Chondrocyte (in vitro differentiated cells): ENCODE measurements around the gene DLGAP4. TPM values are rescaled to one million over a fixed set of nuclear protein-coding genes. Genes with fewer than 3 reads are reported as not detected.
A peak's percentile ranks its signal among the peaks of the same experiment; 100 is the strongest.
"Not testable (repeated sequence)": the region's sequence is repeated elsewhere in the genome, so short reads cannot be mapped to it uniquely, and the experiment has no call there.

Experiments used
- DNase-seq: peaks from one replicate; pipeline ENCODE4 v3.0.0; 2021; ENCODE audit warnings: mixed read lengths, low spot score
- H3K27ac Mint-ChIP-seq: one replicate; pipeline ENCODE4 v1.8.0; 2021; ENCODE audit warnings: mild to moderate bottlenecking, moderate library complexity, mixed read lengths; ENCODE audit not compliant: unreplicated experiment
- H3K27me3 Mint-ChIP-seq: 2 replicates; pipeline ENCODE4 v1.8.0; 2021; ENCODE audit warnings: low read depth, mixed read lengths
- H3K36me3 Mint-ChIP-seq: 2 replicates; pipeline ENCODE4 v1.8.0; 2021; ENCODE audit warnings: low read depth, mixed read lengths
- H3K4me1 Mint-ChIP-seq: 2 replicates; pipeline ENCODE4 v1.8.0; 2021; ENCODE audit warnings: low read depth, mild to moderate bottlenecking, mixed read lengths
- H3K4me3 Mint-ChIP-seq: one replicate; pipeline ENCODE4 v1.8.0; 2021; ENCODE audit warnings: mild to moderate bottlenecking, moderate library complexity, mixed read lengths; ENCODE audit not compliant: unreplicated experiment
- H3K9me3 Mint-ChIP-seq: 2 replicates; pipeline ENCODE4 v1.8.0; 2021; ENCODE audit warnings: low read depth, mixed read lengths
- CTCF ChIP-seq: fragments of 200-600 bp; sonication (generic); IDR thresholded peaks from 2 replicates; pipeline ENCODE4 v1.5.0; 2021; ENCODE audit warnings: antibody characterized with exemption, mild to moderate bottlenecking, moderate library complexity
- total RNA-seq: library from RNA; stranded (reverse); gene quantifications from 3 replicates; pipeline ENCODE4 v1.2.1, GENCODE V29; 2021

DLGAP4 gene
- total RNA-seq, 1 donor from 2014 or later, result 161 TPM

GRCh38 chr20:36521526-36521925 is 215.4 kb downstream of the DLGAP4 start:
- H3K4me3 Mint-ChIP-seq, result no peak overlapping the region

GRCh38 chr20:36522412-36522811 is 216.3 kb downstream of the DLGAP4 start:
- not testable (repeated sequence) for H3K9me3 Mint-ChIP-seq, H3K4me3 Mint-ChIP-seq, DNase-seq, H3K27me3 Mint-ChIP-seq
- H3K4me1 Mint-ChIP-seq, result peaks cover 44% of the 10 kb centered on the region
- peaks cover 43% of the 10 kb centered on the region for H3K36me3 Mint-ChIP-seq
- H3K27ac Mint-ChIP-seq, result peak overlapping the region; percentile 90

More at GRCh38 chr20:36521526-36521925, 215.4 kb downstream of the DLGAP4 start:
- Mint-ChIP-seq H3K4me1 (peaks cover 46% of the 10 kb centered on the region), H3K9me3 (no peaks in the 10 kb centered on the region), H3K27me3 (no peaks in the 10 kb centered on the region), H3K27ac (peak overlapping the region; percentile 73), H3K36me3 (peaks cover 36% of the 10 kb centered on the region)
- TF ChIP-seq CTCF, result no peak
- DNase-seq, result no peak

GRCh38 chr20:36523341-36523740 is 217.2 kb downstream of the DLGAP4 start:
- Mint-ChIP-seq H3K9me3 (no peaks in the 10 kb centered on the region), H3K27ac (peak overlapping the region; percentile 90), H3K4me3 (no peak overlapping the region), H3K4me1 (peaks cover 42% of the 10 kb centered on the region), H3K36me3 (peaks cover 45% of the 10 kb centered on the region), H3K27me3 (no peaks in the 10 kb centered on the region)
- DNase-seq, result no peak
- no peak for TF ChIP-seq CTCF

GRCh38 chr20:36525620-36526365 is 219.7 kb downstream of the DLGAP4 start:
- Mint-ChIP-seq H3K4me3 (no peak overlapping the region), H3K4me1 (peaks cover 28% of the 10 kb centered on the region), H3K9me3 (no peaks in the 10 kb centered on the region), H3K36me3 (peaks cover 50% of the 10 kb centered on the region), H3K27me3 (no peaks in the 10 kb centered on the region), H3K27ac (peak overlapping the region; percentile 68)
- TF ChIP-seq CTCF, result no peak
- DNase-seq, result no peak

- peaks cover 24% of the 10 kb centered on the region for H3K4me1 Mint-ChIP-seq
- no peak for DNase-seq
- TF ChIP-seq CTCF, result no peak
- peak overlapping the region; percentile 70 for H3K27ac Mint-ChIP-seq
- no peaks in the 10 kb centered on the region for H3K27me3 Mint-ChIP-seq
- H3K9me3 Mint-ChIP-seq, result no peaks in the 10 kb centered on the region
- peaks cover 48% of the 10 kb centered on the region for H3K36me3 Mint-ChIP-seq
- no peak overlapping the region for H3K4me3 Mint-ChIP-seq
Measured at GRCh38 chr20:36526521-36527011, 220.4 kb downstream of the DLGAP4 start.
